ENCODE results near the gene ZNF770.

- TF ChIP-seq CTCF (conservative IDR thresholded peaks at IDR 0.05; ENCODE audit: low read depth, low read length), result no peak
- no peak for TF ChIP-seq EZH2 (IDR thresholded peaks at IDR 0.05; ENCODE audit: low read length, unreplicated experiment)
- no peak for TF ChIP-seq EZH2phosphoT487 (IDR thresholded peaks at IDR 0.05; ENCODE audit: borderline replicate concordance, low read length)
These were observed 40.3 kb upstream of the ZNF770 start for GRCh38 chr15:35028235-35028984.

All from PC-3 (cell line).